Measurements from ENCODE around the gene CCDC137. TPM values are rescaled to one million over a fixed set of nuclear protein-coding genes. Genes with fewer than 3 reads are reported as not detected.

Gene CCDC137
- total RNA-seq, 1 experiment from 2014 or later = 49.9 TPM

GRCh38 chr17:81713556-81714411 is 47.2 kb downstream of the CCDC137 start:
- Histone ChIP-seq H3K4me2 (ENCODE audit: low read length) (peak overlapping the region; percentile 99), H3K4me1 (ENCODE audit: insufficient read depth, low read length) (peaks cover 37% of the 10 kb centered on the region), H3F3A (ENCODE audit: low read length, unreplicated experiment) (peaks cover 8% of the 10 kb centered on the region), H3K9me3 (ENCODE audit: low read length) (no peaks in the 10 kb centered on the region), H3K27me3 (ENCODE audit: low read length) (no peaks in the 10 kb centered on the region), H3K4me3 (ENCODE audit: low read length) (peak overlapping the region; percentile 89), H4K20me1 (ENCODE audit: low read length) (no peaks in the 10 kb centered on the region), H3K9me2 (replicated peaks; ENCODE audit: low read length) (no peaks in the 10 kb centered on the region), H2AFZ (ENCODE audit: low read length) (0 out of 2 replicates have a peak overlapping the region, but pooled peaks have one; percentile 21), H3K9ac (ENCODE audit: low read length) (peak overlapping the region; percentile 77), H3K36me3 (ENCODE audit: low read depth, low read length) (peaks cover 6% of the 10 kb centered on the region; the same call in 1 of the 2 replicates), H3K27ac (ENCODE audit: low read length) (peak overlapping the region; percentile 15), H3K79me2 (ENCODE audit: low read length) (peaks cover 33% of the 10 kb centered on the region)
- BruUV-seq (replicated peaks) = no TSS peak
- ChIA-PET POLR2A (ENCODE audit: unreplicated experiment) (interaction anchor here (0.6 to 1.0 kb wide), 2 partner anchors 10 to 24 kb away, joined by 10 to 16 read pairs; no protein-coding TSS in a partner anchor), CTCF (interaction anchor here (0.6 to 0.7 kb wide), 3 partner anchors 14 to 156 kb away, joined by 6 to 9 read pairs (median 6); no protein-coding TSS in a partner anchor)
- ATAC-seq (peak; percentile 19), DNase-seq (peak; percentile 48)
- TF ChIP-seq EZH2phosphoT487 (IDR thresholded peaks at IDR 0.05; ENCODE audit: borderline replicate concordance, low read length) (no peak), EZH2 (IDR thresholded peaks at IDR 0.05; ENCODE audit: low read length, unreplicated experiment) (no peak)
- TF ChIP-seq, protein P1, sequence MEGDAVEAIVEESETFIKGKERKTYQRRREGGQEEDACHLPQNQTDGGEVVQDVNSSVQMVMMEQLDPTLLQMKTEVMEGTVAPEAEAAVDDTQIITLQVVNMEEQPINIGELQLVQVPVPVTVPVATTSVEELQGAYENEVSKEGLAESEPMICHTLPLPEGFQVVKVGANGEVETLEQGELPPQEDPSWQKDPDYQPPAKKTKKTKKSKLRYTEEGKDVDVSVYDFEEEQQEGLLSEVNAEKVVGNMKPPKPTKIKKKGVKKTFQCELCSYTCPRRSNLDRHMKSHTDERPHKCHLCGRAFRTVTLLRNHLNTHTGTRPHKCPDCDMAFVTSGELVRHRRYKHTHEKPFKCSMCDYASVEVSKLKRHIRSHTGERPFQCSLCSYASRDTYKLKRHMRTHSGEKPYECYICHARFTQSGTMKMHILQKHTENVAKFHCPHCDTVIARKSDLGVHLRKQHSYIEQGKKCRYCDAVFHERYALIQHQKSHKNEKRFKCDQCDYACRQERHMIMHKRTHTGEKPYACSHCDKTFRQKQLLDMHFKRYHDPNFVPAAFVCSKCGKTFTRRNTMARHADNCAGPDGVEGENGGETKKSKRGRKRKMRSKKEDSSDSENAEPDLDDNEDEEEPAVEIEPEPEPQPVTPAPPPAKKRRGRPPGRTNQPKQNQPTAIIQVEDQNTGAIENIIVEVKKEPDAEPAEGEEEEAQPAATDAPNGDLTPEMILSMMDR (conservative IDR thresholded peaks at IDR 0.05; ENCODE audit: low read depth, low read length) = no peak
- intact Hi-C loops (cut with micrococcal nuclease) = no loop called here

DNA sequence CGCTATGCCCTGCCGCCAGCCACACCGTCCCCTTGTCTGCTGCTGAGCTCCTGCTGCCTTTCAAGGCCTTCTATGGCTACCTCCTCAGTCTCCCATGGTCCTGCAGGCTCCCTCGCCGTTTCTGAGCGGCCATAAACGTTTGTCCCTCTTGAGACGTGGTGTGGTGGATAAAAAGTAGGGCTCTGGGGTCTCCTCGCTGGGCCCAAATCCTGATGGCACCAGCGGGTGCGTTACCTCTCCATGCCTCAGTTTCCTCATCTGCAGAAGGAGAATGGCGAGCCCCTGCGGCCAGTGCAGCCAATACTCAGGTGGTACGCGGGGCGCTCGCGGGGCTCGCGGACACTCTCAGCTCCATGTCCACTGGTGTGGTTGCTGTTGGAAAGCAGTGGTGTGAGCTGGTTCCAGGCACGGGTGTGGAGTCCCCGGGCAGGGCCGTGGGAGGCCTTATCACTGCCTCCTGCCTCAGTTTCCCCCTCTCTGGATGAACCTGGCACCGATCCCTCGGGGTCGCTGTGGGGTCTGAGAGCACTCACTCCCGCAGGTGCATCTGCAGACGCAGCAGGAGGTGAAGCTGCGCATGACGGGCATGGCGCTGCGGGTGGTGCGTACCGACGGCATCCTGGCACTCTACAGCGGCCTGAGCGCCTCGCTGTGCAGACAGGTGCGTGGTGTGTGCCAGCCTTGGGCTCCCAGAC is 48.0 kb downstream of the CCDC137 start:
- Histone ChIP-seq H2AFZ (ENCODE audit: low read length) (no peak overlapping the region), H3K27ac (ENCODE audit: low read length) (no peak overlapping the region), H3K9ac (ENCODE audit: low read length) (no peak overlapping the region), H3F3A (ENCODE audit: low read length, unreplicated experiment) (peaks cover 8% of the 10 kb centered on the region), H3K4me1 (ENCODE audit: insufficient read depth, low read length) (peaks cover 37% of the 10 kb centered on the region), H3K4me3 (ENCODE audit: low read length) (peak overlapping the region; percentile 89; the same call in 1 of the 2 replicates), H3K4me2 (ENCODE audit: low read length) (peak overlapping the region; percentile 99), H3K36me3 (ENCODE audit: low read depth, low read length) (peaks cover 6% of the 10 kb centered on the region; the same call in 1 of the 2 replicates), H4K20me1 (ENCODE audit: low read length) (no peaks in the 10 kb centered on the region), H3K9me3 (ENCODE audit: low read length) (no peaks in the 10 kb centered on the region), H3K9me2 (replicated peaks; ENCODE audit: low read length) (no peaks in the 10 kb centered on the region), H3K27me3 (ENCODE audit: low read length) (no peaks in the 10 kb centered on the region), H3K79me2 (ENCODE audit: low read length) (peaks cover 33% of the 10 kb centered on the region)
- ATAC-seq (no peak), DNase-seq (no peak)
- intact Hi-C loops (cut with micrococcal nuclease) = no loop called here
- no peak for TF ChIP-seq EZH2phosphoT487 (IDR thresholded peaks at IDR 0.05; ENCODE audit: borderline replicate concordance, low read length)
- CTCF ChIA-PET = no interaction called here
- POLR2A ChIA-PET (ENCODE audit: unreplicated experiment) = no interaction called here
- BruUV-seq (replicated peaks) = no TSS peak

GRCh38 chr17:81715107-81715871 is 48.8 kb downstream of the CCDC137 start:
- intact Hi-C loops (cut with micrococcal nuclease) = no loop called here

More at GRCh38 chr17:81715107-81715871, 48.8 kb downstream of the CCDC137 start:
- Histone ChIP-seq H3K27me3 (ENCODE audit: low read length) (no peaks in the 10 kb centered on the region), H3K4me2 (ENCODE audit: low read length) (no peak overlapping the region), H3K4me3 (ENCODE audit: low read length) (no peak overlapping the region), H3K36me3 (ENCODE audit: low read depth, low read length) (peaks cover 6% of the 10 kb centered on the region; the same call in 1 of the 2 replicates), H3K79me2 (ENCODE audit: low read length) (peaks cover 33% of the 10 kb centered on the region), H4K20me1 (ENCODE audit: low read length) (no peaks in the 10 kb centered on the region), H3F3A (ENCODE audit: low read length, unreplicated experiment) (peaks cover 8% of the 10 kb centered on the region), H2AFZ (ENCODE audit: low read length) (no peak overlapping the region), H3K27ac (ENCODE audit: low read length) (no peak overlapping the region), H3K4me1 (ENCODE audit: insufficient read depth, low read length) (peaks cover 32% of the 10 kb centered on the region), H3K9ac (ENCODE audit: low read length) (no peak overlapping the region), H3K9me3 (ENCODE audit: low read length) (no peaks in the 10 kb centered on the region), H3K9me2 (replicated peaks; ENCODE audit: low read length) (no peaks in the 10 kb centered on the region)
- POLR2A ChIA-PET (ENCODE audit: unreplicated experiment) = no interaction called here
- CTCF ChIA-PET = no interaction called here
- DNase-seq = no peak
- TF ChIP-seq EZH2 (IDR thresholded peaks at IDR 0.05; ENCODE audit: low read length, unreplicated experiment) = no peak
- no peak for TF ChIP-seq EZH2phosphoT487 (IDR thresholded peaks at IDR 0.05; ENCODE audit: borderline replicate concordance, low read length)
- TF ChIP-seq, protein P1 (conservative IDR thresholded peaks at IDR 0.05; ENCODE audit: low read depth, low read length) = no peak
- ATAC-seq = no peak
- no TSS peak for BruUV-seq (replicated peaks)
